Endothelial cell of umbilical vein (primary cell): ENCODE measurements around the gene UST. TPM values are rescaled to one million over a fixed set of nuclear protein-coding genes. Genes with fewer than 3 reads are reported as not detected.

Experiments
- BruUV-seq: library from RNA; stranded (reverse); fragments of 400-500 nt; replicated peaks from 2 replicates; lab custom pipeline; 2021; lab: Mats Ljungman, UMichigan
- CTCF ChIA-PET: fragments of 300-600, 350-600 bp; sonication (Branson Sonifier 250); formaldehyde crosslinking; loops from one replicate; lab custom pipeline; 2021; ENCODE audit warnings: antibody characterized with exemption, inconsistent platforms; lab: Charles Lee
- POLR2A ChIA-PET: fragments of 300-600, 350-600 bp; sonication (Branson Sonifier 250); formaldehyde crosslinking; loops from one replicate; lab custom pipeline; 2021; ENCODE audit warnings: antibody characterized with exemption, inconsistent platforms; lab: Charles Lee
- DNase-seq: peaks from one replicate; pipeline ENCODE4 v3.0.0-alpha.2; 2011; ENCODE audit warnings: low read depth, low spot score
- FAIRE-seq: peaks from 2 replicates; lab custom pipeline; 2011; peaks lifted over from hg19 to GRCh38; lab: Jason Lieb, UNC
- H2AFZ ChIP-seq: 2 replicates; pipeline ENCODE4 v1.6.0; 2012; ENCODE audit warnings: low read depth, low read length, control low read depth, inconsistent platforms
- H3K27ac ChIP-seq: 2 replicates; pipeline ENCODE4 v1.5.1; 2011; ENCODE audit warnings: low read depth, mild to moderate bottlenecking, control low read depth, low read length, moderate library complexity; ENCODE audit not compliant: insufficient read depth
- H3K27me3 ChIP-seq, 2 experiments: 2 replicates each; pipeline versions ENCODE4 v1.6.0 to v1.6.1; 2011; ENCODE audit warnings: low read length in 2 of 2, mixed read lengths in 1 of 2; ENCODE audit not compliant: control insufficient read depth in 2 of 2, insufficient read depth in 2 of 2
- H3K36me3 ChIP-seq, 2 experiments: 2 replicates in 1 of 2; 3 replicates in 1 of 2; pipeline ENCODE4 v1.5.1; 2011; ENCODE audit warnings: low read length in 2 of 2, mild to moderate bottlenecking in 1 of 2, moderate library complexity in 1 of 2; ENCODE audit not compliant: control insufficient read depth in 2 of 2, insufficient read depth in 2 of 2; ENCODE audit errors: extremely low read depth in 1 of 2
- H3K4me1 ChIP-seq: 3 replicates; pipeline ENCODE4 v1.5.1; 2011; ENCODE audit warnings: mild to moderate bottlenecking, low read length; ENCODE audit not compliant: control insufficient read depth, insufficient read depth; ENCODE audit errors: extremely low read depth
- H3K4me2 ChIP-seq: 2 replicates; pipeline ENCODE4 v1.6.1; 2011; ENCODE audit warnings: low read length, control low read depth, mixed read lengths; ENCODE audit not compliant: insufficient read depth
- H3K4me3 ChIP-seq, 3 experiments: fragments of 200-600 bp in 1 of 3; sonication (generic), shearing (Covaris generic) in 1 of 3; replicated peaks in 1 of 3; 2 replicates each; pipeline ENCODE4 v1.5.1; 2011 to 2016; ENCODE audit warnings: control low read depth in 3 of 3, low read length in 3 of 3, mild to moderate bottlenecking in 2 of 3, inconsistent platforms in 1 of 3, low read depth in 1 of 3, moderate library complexity in 1 of 3; ENCODE audit not compliant: insufficient read depth in 1 of 3
- H3K79me2 ChIP-seq: 2 replicates; pipeline ENCODE4 v1.6.0; 2012; ENCODE audit warnings: low read length, inconsistent platforms; ENCODE audit not compliant: control insufficient read depth, insufficient read depth
- H3K9ac ChIP-seq: replicated peaks from 2 replicates; pipeline ENCODE3; 2011; ENCODE audit warnings: low read length, control low read depth; ENCODE audit not compliant: insufficient read depth; ENCODE audit errors: extremely low read depth
- H3K9me1 ChIP-seq: replicated peaks from 3 replicates; pipeline ENCODE4 v1.6.0; 2011; ENCODE audit warnings: mild to moderate bottlenecking, low read length; ENCODE audit not compliant: control insufficient read depth, insufficient read depth; ENCODE audit errors: extremely low read depth
- H3K9me3 ChIP-seq: replicated peaks from 2 replicates; pipeline ENCODE4 v1.5.1; 2012; ENCODE audit warnings: low read length, inconsistent platforms; ENCODE audit not compliant: control insufficient read depth, insufficient read depth
- H4K20me1 ChIP-seq: replicated peaks from 2 replicates; pipeline ENCODE3; 2011; ENCODE audit warnings: mild to moderate bottlenecking, low read length; ENCODE audit not compliant: control insufficient read depth, insufficient read depth; ENCODE audit errors: extremely low read depth
- CTCF ChIP-seq, 2 donors: IDR thresholded peaks; 1 replicate in 1 of 2; 2 replicates in 1 of 2; pipeline ENCODE4 v1.5.1; 2011; ENCODE audit warnings: low read length in 2 of 2, mild to moderate bottlenecking in 2 of 2, moderate library complexity in 2 of 2, control low read depth in 1 of 2, inconsistent platforms in 1 of 2, low read depth in 1 of 2; ENCODE audit not compliant: insufficient read depth in 1 of 2; ENCODE audit errors: extremely low read depth in 1 of 2
- EZH2 ChIP-seq: IDR thresholded peaks from 2 replicates; pipeline ENCODE4 v1.6.1; 2012; ENCODE audit warnings: borderline replicate concordance, low read depth, mild to moderate bottlenecking, moderate library complexity, low read length, inconsistent platforms; ENCODE audit not compliant: severe bottlenecking
- FOS ChIP-seq: IDR thresholded peaks from 2 replicates; pipeline ENCODE4 v1.6.1; 2011; ENCODE audit warnings: mild to moderate bottlenecking, low read length, moderate library complexity, borderline replicate concordance; ENCODE audit not compliant: insufficient read depth
- GATA2 ChIP-seq: IDR thresholded peaks from 2 replicates; pipeline ENCODE4 v1.7.0; 2011; ENCODE audit warnings: low read depth, mild to moderate bottlenecking, moderate library complexity, mixed read lengths, low read length; ENCODE audit not compliant: insufficient read length, insufficient read depth
- JUN ChIP-seq: IDR thresholded peaks from 2 replicates; pipeline ENCODE4 v1.6.1; 2011; ENCODE audit warnings: borderline replicate concordance, low read depth; ENCODE audit not compliant: insufficient read length, insufficient read depth
- MAX ChIP-seq: IDR thresholded peaks from 2 replicates; pipeline ENCODE4 v1.6.1; 2011; ENCODE audit not compliant: insufficient read depth, insufficient read length
- MYC ChIP-seq: IDR thresholded peaks from one replicate; pipeline ENCODE4 v1.6.1; 2011; ENCODE audit warnings: mild to moderate bottlenecking, low read depth, low read length
- POLR2A ChIP-seq: IDR thresholded peaks from 2 replicates; pipeline ENCODE4 v1.6.1; 2012; ENCODE audit warnings: low read depth, mild to moderate bottlenecking, control low read depth, low read length
- POLR2AphosphoS5 ChIP-seq: IDR thresholded peaks from 2 replicates; pipeline ENCODE4 v1.6.1; 2012; ENCODE audit warnings: low read depth, mild to moderate bottlenecking, control low read depth, low read length, moderate library complexity; ENCODE audit not compliant: insufficient read depth
- dilution Hi-C: fragments of 300-500 bp; cut with MboI; formaldehyde crosslinking; loops from one replicate; pipeline ENCODE4 v1.15.0; 2019; ENCODE audit warnings: low sequenced_read_pairs; ENCODE audit not compliant: extremely low pct_ligation_motif_present
- intact Hi-C: fragments of 100-400 bp; cut with micrococcal nuclease; formaldehyde crosslinking; loops from one replicate; pipeline ENCODE4 v1.10.0; 2022
- polyA plus RNA-seq, 4 experiments: library from polyadenylated mRNA; depleted of rRNA in 3 of 4; stranded (reverse) in 3 of 4; unstranded in 1 of 4; fragments of >200 nt; gene quantifications; 2 replicates each; pipeline versions ENCODE4 v1.2.1 to v1.2.3, GENCODE V29; 2011 to 2012; ENCODE audit warnings: missing spikeins in 1 of 4
- total RNA-seq: library from RNA; stranded (reverse); gene quantifications from 2 replicates; pipeline ENCODE4 v1.2.3, GENCODE V29; 2021

Gene UST
- total and polyA plus RNA-seq, 2 donors (not counting 3 experiments of a cell fraction or from before 2014, with no cell fraction given) = 0.26 to 0.84 TPM

DNA sequence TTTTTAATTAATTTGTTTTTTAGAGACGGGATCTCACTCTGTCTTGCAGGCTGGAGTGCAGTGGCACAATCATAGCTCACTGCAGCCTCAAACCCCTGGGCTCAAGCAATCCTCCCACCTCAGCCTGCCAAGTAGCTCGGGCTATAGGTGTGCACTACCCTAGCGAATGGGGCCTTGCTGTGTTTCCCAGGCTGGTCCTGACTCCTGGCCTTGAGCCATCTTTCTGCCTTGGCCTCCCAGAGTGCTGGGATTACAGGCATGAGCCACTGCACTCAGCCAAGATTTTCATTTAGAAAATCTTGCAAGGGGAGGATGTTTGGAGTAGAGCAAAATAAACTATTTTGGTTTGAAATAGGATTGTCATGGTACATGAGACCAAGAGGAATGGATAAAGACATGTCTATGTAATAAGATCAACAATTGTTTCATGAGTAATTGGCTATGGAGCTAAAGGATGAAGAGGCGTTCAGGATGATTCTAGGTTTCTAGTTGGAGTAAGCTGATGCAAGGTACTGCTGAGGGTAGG is 237.8 kb downstream of the UST start:
- Histone ChIP-seq H2AFZ (no peak overlapping the region), H3K79me2 (no peaks in the 10 kb centered on the region), H3K27me3 (no peaks in the 10 kb centered on the region), H3K9me3 (no peaks in the 10 kb centered on the region), H3K4me3 (no peak overlapping the region), H3K9me1 (no peaks in the 10 kb centered on the region), H3K9ac (no peak overlapping the region), H3K4me2 (no peak overlapping the region), H3K36me3 (no peaks in the 10 kb centered on the region), H3K27ac (no peak overlapping the region), H3K4me1 (no peaks in the 10 kb centered on the region), H4K20me1 (no peaks in the 10 kb centered on the region)
- TF ChIP-seq EZH2 (no peak), MAX (no peak), FOS (no peak), GATA2 (no peak), JUN (no peak), POLR2AphosphoS5 (no peak), CTCF (IDR thresholded peaks at IDR 0.05; ENCODE audit: extremely low read depth in 1 of 2, insufficient read depth in 1 of 2, low read depth in 1 of 2, low read length in 2 of 2) (no peak), POLR2A (no peak), MYC (no peak)
- dilution Hi-C loops (no loop called here), intact Hi-C loops (no loop called here)
- DNase-seq = no peak
- no peak for FAIRE-seq
- ChIA-PET CTCF (no interaction called here), POLR2A (no interaction called here)
- no TSS peak for BruUV-seq
